Hindlimb muscle (tissue), 1 donor: ENCODE data around the gene RASSF6. TPM values are rescaled to one million over a fixed set of nuclear protein-coding genes. Genes with fewer than 3 reads are reported as not detected.
"Not testable (repeated sequence)": the region's sequence is repeated elsewhere in the genome, so short reads cannot be mapped to it uniquely, and the experiment has no call there.

Source experiments
- DNase-seq: peaks from one replicate; pipeline ENCODE4 v3.0.0-alpha.2; 2013
- polyA plus RNA-seq: library from polyadenylated mRNA; unstranded; fragments of 120-200 nt; gene quantifications from one replicate; pipeline ENCODE4 v1.2.1, GENCODE V29; 2013; ENCODE audit not compliant: insufficient read length

RASSF6 gene
- polyA plus RNA-seq, 1 donor: 0.12 TPM

GRCh38 chr4:73612032-73612431, 8.2 kb downstream of the RASSF6 start:
- DNase-seq: no peak

- no peak for DNase-seq
Measured at GRCh38 chr4:73609706-73610105, 10.5 kb downstream of the RASSF6 start.

DNA sequence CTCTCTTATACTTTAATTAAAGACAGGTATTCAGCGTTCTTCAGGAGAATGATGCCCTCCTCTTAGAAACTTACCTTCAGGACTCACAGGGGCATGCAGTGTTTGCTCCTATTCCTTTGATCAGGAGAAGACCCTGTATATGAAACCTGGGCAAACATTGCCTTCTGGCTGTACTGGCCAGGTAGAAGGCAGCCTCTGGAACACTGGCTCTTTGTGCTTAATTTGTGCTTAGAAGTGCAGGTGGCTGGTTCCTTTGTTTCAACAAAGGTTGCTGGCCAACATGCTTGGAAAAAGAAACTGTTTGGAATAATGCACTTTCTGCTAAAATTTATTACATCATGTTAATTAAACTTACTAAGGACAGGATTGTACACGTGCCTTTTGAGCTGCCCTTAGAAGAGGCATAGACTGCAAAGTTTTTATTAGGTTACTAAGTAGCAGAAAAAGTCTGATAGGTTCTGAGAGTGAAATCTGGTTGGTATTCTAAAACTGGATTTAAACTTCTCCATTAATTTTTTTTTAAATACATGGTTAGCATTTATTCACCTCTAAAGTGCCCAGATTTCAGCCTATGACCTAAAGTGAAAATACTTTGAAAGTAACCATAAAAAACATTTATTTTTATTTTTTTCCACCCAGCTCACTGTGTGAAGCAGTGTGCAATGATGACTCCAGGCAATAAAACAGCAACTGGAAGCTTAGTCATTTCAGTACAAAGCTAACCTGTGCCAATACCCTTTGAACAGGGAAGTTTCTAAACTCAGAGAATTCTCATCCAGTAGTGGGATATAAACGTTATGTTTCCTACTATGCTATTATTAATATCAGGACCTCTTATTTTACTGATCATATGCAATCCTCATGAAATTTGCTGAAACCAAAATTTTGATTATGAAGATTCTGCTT, 11.3 kb downstream of the RASSF6 start:
- no peak for DNase-seq

GRCh38 chr4:73607375-73608033, 12.7 kb downstream of the RASSF6 start:
- DNase-seq: no peak

DNA sequence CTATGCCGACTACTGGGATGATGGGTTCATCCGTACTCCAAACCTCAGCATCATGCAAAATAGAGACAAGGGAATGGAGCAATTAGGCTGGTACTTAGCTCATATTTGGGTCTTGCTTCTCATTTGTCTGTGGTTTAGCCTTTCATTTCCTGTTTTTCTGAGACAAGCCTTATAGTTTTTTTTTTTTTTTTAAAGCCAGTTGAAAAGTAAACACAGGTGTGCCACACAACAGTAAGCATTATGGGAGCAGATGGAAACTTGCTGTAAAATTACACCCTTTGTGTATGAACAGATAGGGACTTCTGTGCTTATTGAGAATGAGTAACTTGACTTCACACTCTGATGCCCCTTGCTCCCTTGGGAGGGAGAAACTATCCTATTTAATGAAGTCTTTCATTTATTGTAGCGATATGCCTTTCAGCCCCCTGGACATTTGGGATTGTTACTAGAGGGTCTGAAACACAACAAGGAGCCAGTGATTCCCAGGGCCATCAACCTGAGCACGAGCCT, 13.7 kb downstream of the RASSF6 start:
- no peak for DNase-seq

GRCh38 chr4:73603854-73604584, 16.2 kb downstream of the RASSF6 start:
- DNase-seq: no peak

GRCh38 chr4:73603271-73603710, 16.9 kb downstream of the RASSF6 start:
- no peak for DNase-seq

DNA sequence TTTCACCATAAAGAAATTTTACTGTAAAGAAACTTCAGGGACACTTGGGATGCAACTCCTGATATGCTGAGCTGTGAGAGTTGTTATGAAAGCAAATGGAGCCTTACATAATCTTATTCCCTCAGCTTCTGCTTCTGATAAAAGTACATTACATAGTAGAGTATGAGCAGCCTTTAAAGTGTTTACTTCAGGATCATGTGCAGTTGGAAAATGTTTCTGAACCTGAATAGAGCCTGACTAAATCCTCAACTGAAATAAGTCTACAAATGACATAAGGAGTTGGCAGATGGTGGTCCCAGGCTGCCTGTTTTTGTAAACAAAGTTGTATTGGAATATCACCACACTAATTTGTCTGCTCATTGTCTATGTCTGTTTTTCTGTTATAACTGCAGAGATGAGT, 19.3 kb downstream of the RASSF6 start:
- peak; percentile 55 for DNase-seq

- DNase-seq: no peak
Measured at GRCh38 chr4:73599182-73599581, 21.1 kb downstream of the RASSF6 start.

- DNase-seq: no peak
Measured at GRCh38 chr4:73597594-73597993, 22.6 kb downstream of the RASSF6 start.

- DNase-seq: not testable (repeated sequence)
Measured at GRCh38 chr4:73597183-73597582, 23.1 kb downstream of the RASSF6 start.

- DNase-seq: no peak
Measured at GRCh38 chr4:73596001-73596400, 24.2 kb downstream of the RASSF6 start.

DNA sequence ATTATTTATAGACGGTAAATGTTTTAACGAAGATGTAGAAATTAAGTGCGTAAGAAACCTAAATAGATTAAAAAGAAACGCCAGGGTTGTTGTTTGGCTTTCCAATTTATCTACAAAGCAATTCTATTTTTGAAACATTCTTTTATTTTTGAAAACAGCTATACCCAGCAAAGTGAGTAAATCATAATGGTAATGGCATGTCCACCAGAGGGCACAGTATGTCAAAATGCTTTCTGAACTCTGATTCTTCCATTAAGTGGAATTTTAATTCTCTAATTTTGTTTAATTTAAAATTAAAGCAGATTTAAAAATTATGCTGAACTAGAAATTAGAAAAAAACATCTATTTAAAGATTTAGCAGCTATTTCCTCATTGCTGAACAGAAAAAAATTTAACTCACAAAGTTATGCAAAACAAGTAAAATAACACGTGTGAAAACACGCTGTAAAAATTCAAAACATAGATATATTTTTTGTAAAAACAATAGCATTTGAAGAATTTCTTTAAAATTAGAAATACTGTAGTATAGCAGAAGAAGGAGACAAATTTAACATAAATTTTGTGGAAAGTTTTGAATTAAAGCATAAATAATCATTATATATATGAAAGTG, 26.5 kb downstream of the RASSF6 start:
- no peak for DNase-seq

DNA sequence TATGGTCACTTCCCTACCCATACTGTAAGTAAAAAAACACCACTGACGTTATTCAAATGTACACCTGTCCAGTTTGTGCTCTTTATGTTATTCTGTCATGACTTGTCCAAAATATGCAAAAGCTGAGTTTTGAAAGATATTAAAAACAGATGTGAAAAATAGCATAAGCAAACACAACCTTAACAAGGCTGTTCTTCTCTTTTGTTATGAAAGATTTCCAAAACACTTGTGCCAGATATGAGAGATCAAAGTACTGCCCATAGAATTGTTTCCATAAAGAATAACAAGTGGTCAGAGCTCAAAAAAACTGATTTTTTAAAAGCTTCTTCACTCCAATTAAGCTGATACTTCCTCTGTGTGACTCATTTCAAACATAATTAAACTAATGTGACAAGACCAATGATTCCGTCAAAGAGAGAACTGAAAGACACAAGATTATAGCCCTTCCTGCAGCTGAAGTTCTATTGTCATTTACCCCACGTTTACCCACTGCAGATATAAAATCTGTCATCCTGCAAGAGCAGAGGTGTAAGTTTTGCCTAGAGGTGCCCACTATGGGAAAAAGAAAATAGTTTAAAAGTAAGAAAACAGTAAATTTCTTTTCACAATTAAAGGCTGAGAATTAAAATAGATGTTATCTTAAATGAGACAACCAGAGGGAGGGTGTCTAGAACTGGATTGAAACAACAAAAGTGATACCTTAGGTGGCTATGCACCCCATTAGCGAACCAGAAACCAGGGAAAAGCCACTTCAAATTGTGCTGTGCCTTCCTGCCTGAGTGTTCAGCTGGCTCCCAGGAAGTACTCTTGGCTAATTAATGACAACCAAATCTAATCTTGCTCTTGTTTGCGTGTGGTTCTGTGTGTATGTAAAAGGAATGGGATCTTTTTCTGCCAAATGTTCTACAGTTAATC, 30.1 kb downstream of the RASSF6 start:
- DNase-seq: no peak

GRCh38 chr4:73589261-73589847, 30.9 kb downstream of the RASSF6 start:
- DNase-seq: no peak

- no peak for DNase-seq
Measured at GRCh38 chr4:73588613-73589012, 31.6 kb downstream of the RASSF6 start.

DNA sequence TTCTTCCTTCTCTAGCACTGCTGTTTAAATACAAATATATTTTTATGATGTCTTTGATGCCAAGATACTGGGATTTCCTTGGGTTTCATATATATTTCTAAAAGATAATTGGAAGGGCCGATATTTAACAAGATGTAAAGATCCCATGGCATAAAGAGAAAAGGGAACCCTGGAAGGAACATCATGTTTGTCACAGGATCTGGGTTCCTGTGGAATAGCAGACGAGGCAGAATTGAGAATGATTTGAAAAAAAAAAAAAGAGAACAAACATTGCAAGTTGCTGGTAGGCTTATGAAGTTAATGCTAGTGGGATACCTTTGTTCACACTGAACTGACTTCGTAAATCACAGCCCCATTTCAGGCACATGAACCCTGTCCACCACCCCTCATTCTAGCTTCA, 33.6 kb downstream of the RASSF6 start:
- no peak for DNase-seq

DNA sequence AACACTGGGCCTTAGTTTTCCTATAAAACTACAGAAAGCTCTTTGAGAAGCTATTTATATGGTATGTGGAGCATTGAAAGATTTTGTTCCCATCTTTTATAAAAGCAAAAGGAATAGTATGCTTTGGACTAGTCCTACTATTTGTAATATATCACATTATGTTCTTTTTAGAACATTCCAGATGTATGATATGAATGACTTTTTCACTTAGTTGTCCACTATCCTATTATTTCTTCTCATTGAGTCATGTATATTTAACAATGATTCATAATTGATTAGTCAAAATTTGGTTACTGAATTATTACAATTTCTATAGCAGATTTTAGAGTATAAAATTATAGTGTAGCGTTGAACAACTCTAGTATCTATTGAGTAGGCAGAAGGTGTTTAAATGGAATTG, 34.2 kb downstream of the RASSF6 start:
- no peak for DNase-seq

- no peak for DNase-seq
Measured at GRCh38 chr4:73585345-73585744, 34.9 kb downstream of the RASSF6 start.

- no peak for DNase-seq
Measured at GRCh38 chr4:73583666-73584065, 36.6 kb downstream of the RASSF6 start.

GRCh38 chr4:73577371-73577770, 42.9 kb downstream of the RASSF6 start:
- no peak for DNase-seq
